MM.1S (cell line): ENCODE data around the gene FAM107B.
A peak's percentile ranks its signal among the peaks of the same experiment; 100 is the strongest.

Experiments used
- DNase-seq: peaks from one replicate; pipeline ENCODE4 v3.0.0-alpha.2; 2015
- H2AFZ ChIP-seq: fragments of 300-600 bp; sonication (generic); 2 replicates; pipeline ENCODE4 v1.6.0; 2016; ENCODE audit warnings: antibody characterized with exemption, low read length
- H3F3A ChIP-seq: fragments of 300-600 bp; sonication (generic); 2 replicates; pipeline ENCODE4 v1.6.1; 2016; ENCODE audit warnings: mild to moderate bottlenecking, antibody characterized with exemption, low read length, moderate library complexity, mixed read lengths; ENCODE audit not compliant: insufficient read depth
- H3K27ac ChIP-seq: fragments of 300-600 bp; sonication (generic); 2 replicates; pipeline ENCODE4 v1.5.1; 2016; ENCODE audit warnings: mild to moderate bottlenecking, low read length
- H3K27me3 ChIP-seq: fragments of 300-600 bp; sonication (generic); replicated peaks from 2 replicates; pipeline ENCODE4 v1.6.0; 2016; ENCODE audit warnings: low read length; ENCODE audit not compliant: insufficient read depth
- H3K36me3 ChIP-seq: fragments of 300-600 bp; sonication (generic); replicated peaks from 2 replicates; pipeline ENCODE4 v1.6.1; 2016; ENCODE audit warnings: mild to moderate bottlenecking, low read length, mixed read lengths; ENCODE audit not compliant: insufficient read depth
- H3K4me1 ChIP-seq: fragments of 300-600 bp; sonication (generic); 2 replicates; pipeline ENCODE4 v1.6.1; 2016; ENCODE audit warnings: low read length, mixed read lengths
- H3K4me2 ChIP-seq: fragments of 300-600 bp; sonication (generic); 2 replicates; pipeline ENCODE4 v1.6.0; 2016; ENCODE audit warnings: low read depth, low read length
- H3K4me3 ChIP-seq: fragments of 300-600 bp; sonication (generic); 2 replicates; pipeline ENCODE4 v1.5.1; 2016; ENCODE audit warnings: low read length, mixed read lengths
- H3K79me2 ChIP-seq: fragments of 300-600 bp; sonication (generic); 2 replicates; pipeline ENCODE4 v1.6.1; 2016; ENCODE audit warnings: mixed run types, low read length, mixed read lengths
- H3K9ac ChIP-seq: fragments of 300-600 bp; sonication (generic); 2 replicates; pipeline ENCODE4 v1.6.1; 2016; ENCODE audit warnings: low read length, mixed read lengths
- H3K9me2 ChIP-seq: fragments of 300-600 bp; sonication (generic); replicated peaks from 2 replicates; pipeline ENCODE4 v1.6.1; 2016; ENCODE audit warnings: mild to moderate bottlenecking, low read length, mixed read lengths; ENCODE audit not compliant: insufficient read depth
- H3K9me3 ChIP-seq: fragments of 300-600 bp; sonication (generic); replicated peaks from 2 replicates; pipeline ENCODE4 v1.6.1; 2016; ENCODE audit warnings: mild to moderate bottlenecking, low read length, mixed read lengths; ENCODE audit not compliant: insufficient read depth
- H4K20me1 ChIP-seq: fragments of 300-600 bp; sonication (generic); 2 replicates; pipeline ENCODE4 v1.6.1; 2016; ENCODE audit warnings: mild to moderate bottlenecking, low read length, moderate library complexity, mixed read lengths; ENCODE audit not compliant: insufficient read depth
- CTCF ChIP-seq: fragments of 300-600 bp; sonication (generic); IDR thresholded peaks from 2 replicates; pipeline ENCODE4 v1.5.1; 2016; ENCODE audit warnings: antibody characterized with exemption, low read length, mixed read lengths
- EZH2 ChIP-seq: fragments of 300-600 bp; sonication (generic); optimal IDR thresholded peaks from 2 replicates; pipeline ENCODE3; 2017; ENCODE audit warnings: low read depth, mild to moderate bottlenecking, antibody characterized with exemption, low read length, mixed read lengths
- EZH2phosphoT487 ChIP-seq: fragments of 300-600 bp; sonication (generic); IDR thresholded peaks from 2 replicates; pipeline ENCODE4 v1.6.1; 2018; ENCODE audit warnings: antibody characterized with exemption, low read length

Gene FAM107B

GRCh38 chr10:14508725-14509124, 266.0 kb downstream of the FAM107B start:
- peaks cover 29% of the 10 kb centered on the region for H3K4me1 ChIP-seq
- 0 out of 2 replicates have a peak, but pooled peaks cover 9% of the 10 kb centered on the region for H3K36me3 ChIP-seq
- no peaks in the 10 kb centered on the region for H3K79me2 ChIP-seq
- no peak for DNase-seq
- no peak overlapping the region for H3K4me2 ChIP-seq
- TF ChIP-seq CTCF: no peak
- TF ChIP-seq EZH2phosphoT487: no peak
- no peak for TF ChIP-seq EZH2
- peaks cover 19% of the 10 kb centered on the region for H3F3A ChIP-seq
- no peaks in the 10 kb centered on the region for H4K20me1 ChIP-seq
- no peak overlapping the region for H3K4me3 ChIP-seq
- H3K27ac ChIP-seq: peak overlapping the region; percentile 94; the same call in 1 of the 2 replicates
- no peaks in the 10 kb centered on the region for H3K27me3 ChIP-seq
- H3K9me3 ChIP-seq: no peaks in the 10 kb centered on the region
- H3K9ac ChIP-seq: no peak overlapping the region
- H3K9me2 ChIP-seq: no peaks in the 10 kb centered on the region
- no peak overlapping the region for H2AFZ ChIP-seq

- H3K27me3 ChIP-seq: no peaks in the 10 kb centered on the region
- no peak for TF ChIP-seq EZH2
- no peak for TF ChIP-seq EZH2phosphoT487
- no peak for TF ChIP-seq CTCF
- 0 out of 2 replicates have a peak, but pooled peaks cover 7% of the 10 kb centered on the region for H3K36me3 ChIP-seq
- H4K20me1 ChIP-seq: no peaks in the 10 kb centered on the region
- DNase-seq: no peak
- no peaks in the 10 kb centered on the region for H3K9me3 ChIP-seq
- no peaks in the 10 kb centered on the region for H3K79me2 ChIP-seq
- H3F3A ChIP-seq: peaks cover 19% of the 10 kb centered on the region
- H3K4me2 ChIP-seq: peak overlapping the region; percentile 6; the same call in 1 of the 2 replicates
- H2AFZ ChIP-seq: no peak overlapping the region
- no peak overlapping the region for H3K4me3 ChIP-seq
- peak overlapping the region; percentile 35 for H3K9ac ChIP-seq
- peak overlapping the region; percentile 94 for H3K27ac ChIP-seq
- no peaks in the 10 kb centered on the region for H3K9me2 ChIP-seq
- H3K4me1 ChIP-seq: peaks cover 29% of the 10 kb centered on the region
These were observed 266.9 kb downstream of the FAM107B start for GRCh38 chr10:14507781-14508180.

- Histone ChIP-seq H3K79me2 (no peaks in the 10 kb centered on the region), H3K4me1 (peaks cover 29% of the 10 kb centered on the region), H3K27ac (peak overlapping the region; percentile 94), H3K4me3 (no peak overlapping the region), H3K9me3 (no peaks in the 10 kb centered on the region), H3K27me3 (no peaks in the 10 kb centered on the region), H4K20me1 (no peaks in the 10 kb centered on the region), H3K9ac (peak overlapping the region; percentile 56; the same call in 1 of the 2 replicates), H3K9me2 (no peaks in the 10 kb centered on the region), H2AFZ (no peak overlapping the region), H3K4me2 (peak overlapping the region; percentile 25; the same call in 1 of the 2 replicates), H3K36me3 (0 out of 2 replicates have a peak, but pooled peaks cover 7% of the 10 kb centered on the region), H3F3A (peaks cover 19% of the 10 kb centered on the region)
- TF ChIP-seq EZH2phosphoT487 (no peak), EZH2 (no peak), CTCF (no peak)
- DNase-seq: peak; percentile 86
These were observed 267.5 kb downstream of the FAM107B start for GRCh38 chr10:14507176-14507575.
